GM12864 (cell line): Measurements from ENCODE around the gene CAVIN3.

Source experiments
- DNase-seq: peaks from one replicate; pipeline ENCODE4 v3.0.0-alpha.2; 2011; ENCODE audit warnings: low read depth
- H3K4me3 ChIP-seq: 2 replicates; pipeline ENCODE4 v1.5.1; 2011; ENCODE audit warnings: mild to moderate bottlenecking, low read depth, low read length, control low read depth
- CTCF ChIP-seq: IDR thresholded peaks from 2 replicates; pipeline ENCODE4 v1.5.1; 2011; ENCODE audit warnings: low read depth, mild to moderate bottlenecking, moderate library complexity, low read length, control low read depth, inconsistent platforms; ENCODE audit errors: missing control alignments

Gene CAVIN3

GRCh38 chr11:6320411-6321155 is at the start of gene CAVIN3:
Gene CAVIN3, minus strand, starts transcription at chr11:6320501. Its CDS starts 25 bp downstream, at chr11:6320476.
- peak; percentile 45 for DNase-seq
- peak within 1 kb of the TSS; percentile 58 for H3K4me3 ChIP-seq
- no peak for TF ChIP-seq CTCF

GRCh38 chr11:6365659-6366058 is 45.4 kb upstream of the CAVIN3 start:
- DNase-seq: no peak
- no peak for TF ChIP-seq CTCF
- no peak overlapping the region for H3K4me3 ChIP-seq

GRCh38 chr11:6362873-6363678 is 42.8 kb upstream of the CAVIN3 start:
- peak; percentile 40 for DNase-seq
- TF ChIP-seq CTCF: peak; percentile 96

GRCh38 chr11:6362185-6362872 is 42.0 kb upstream of the CAVIN3 start:
- no peak for TF ChIP-seq CTCF
- no peak for DNase-seq
- H3K4me3 ChIP-seq: no peak overlapping the region

More at GRCh38 chr11:6362873-6363678, 42.8 kb upstream of the CAVIN3 start:
- no peak overlapping the region for H3K4me3 ChIP-seq

- no peak for TF ChIP-seq CTCF
- no peak for DNase-seq
- H3K4me3 ChIP-seq: no peak overlapping the region
These were observed 39.9 kb upstream of the CAVIN3 start for GRCh38 chr11:6360183-6360582.

GRCh38 chr11:6357222-6357621 is 36.9 kb upstream of the CAVIN3 start:
- no peak overlapping the region for H3K4me3 ChIP-seq
- no peak for TF ChIP-seq CTCF
- no peak for DNase-seq
